T-cell (primary cell): ENCODE measurements around the gene SNX25. TPM values are rescaled to one million over a fixed set of nuclear protein-coding genes. Genes with fewer than 3 reads are reported as not detected.

Experiments
- ATAC-seq, 4 experiments: fragments of 200-7000 bp in 3 of 4; fragments of 150-1000 bp in 1 of 4; cut with Tn5 transposase; replicated peaks in 1 of 4; 1 replicate in 3 of 4; 2 replicates in 1 of 4; pipeline ENCODE4 v1.10.0; 2021; ENCODE audit warnings: moderate library complexity in 3 of 4, mild to moderate bottlenecking in 2 of 4, moderate number of reproducible peaks in 1 of 4
- CTCF ChIA-PET, 2 donors: fragments of 300-600 bp; sonication (Branson Sonifier 250); formaldehyde crosslinking; loops; one replicate each; lab custom pipeline; 2022; ENCODE audit warnings: antibody characterized with exemption in 2 of 2; lab: Charles Lee
- POLR2A ChIA-PET, 2 donors: fragments of 300-600 bp; sonication (Branson Sonifier 250); formaldehyde crosslinking; loops; one replicate each; lab custom pipeline; 2022; ENCODE audit warnings: antibody characterized with exemption in 2 of 2; lab: Charles Lee
- DNase-seq, 35 experiments: peaks; one replicate each; pipeline versions ENCODE4 v3.0.0 to v3.0.0-alpha.2; 2013 to 2023
- H3K27ac ChIP-seq: one replicate; pipeline ENCODE4 v1.5.1; 2013; ENCODE audit warnings: low read length
- H3K27me3 ChIP-seq, 2 experiments: replicated peaks in 1 of 2; 1 replicate in 1 of 2; 2 replicates in 1 of 2; pipeline versions ENCODE4 v1.6.1 to v1.7.0; 2013; ENCODE audit warnings: low read length in 1 of 2, mixed read lengths in 1 of 2; ENCODE audit not compliant: control insufficient read depth in 2 of 2, insufficient read depth in 2 of 2; ENCODE audit errors: extremely low read depth in 1 of 2
- H3K36me3 ChIP-seq, 2 donors: 1 replicate in 1 of 2; 2 replicates in 1 of 2; pipeline versions ENCODE4 v1.6.1 to v1.7.0; 2013; ENCODE audit warnings: low read length in 1 of 2; ENCODE audit not compliant: control insufficient read depth in 2 of 2, insufficient read depth in 1 of 2; ENCODE audit errors: extremely low read depth in 1 of 2
- H3K4me1 ChIP-seq, 2 experiments: 1 replicate in 1 of 2; 2 replicates in 1 of 2; pipeline versions ENCODE4 v1.6.1 to v1.7.0; 2013; ENCODE audit warnings: low read length in 2 of 2, mixed read lengths in 1 of 2; ENCODE audit not compliant: insufficient read depth in 2 of 2, control insufficient read depth in 1 of 2; ENCODE audit errors: extremely low read depth in 1 of 2
- H3K4me3 ChIP-seq, 2 donors: 1 replicate in 1 of 2; 2 replicates in 1 of 2; pipeline versions ENCODE4 v1.5.1 to v1.7.0; 2013; ENCODE audit warnings: mild to moderate bottlenecking in 2 of 2, low read length in 1 of 2, moderate library complexity in 1 of 2; ENCODE audit not compliant: control insufficient read depth in 1 of 2; ENCODE audit errors: extremely low read depth in 1 of 2
- H3K9me3 ChIP-seq: 2 replicates; pipeline ENCODE4 v1.7.0; 2013
- H3K27ac Mint-ChIP-seq, 2 donors: one replicate each; pipeline ENCODE4 v1.8.0; 2020 to 2021; ENCODE audit warnings: mild to moderate bottlenecking in 2 of 2, mixed read lengths in 2 of 2
- H3K27me3 Mint-ChIP-seq, 2 donors: one replicate each; pipeline ENCODE4 v1.8.0; 2021 to 2022; ENCODE audit warnings: mixed read lengths in 2 of 2
- H3K36me3 Mint-ChIP-seq: one replicate; pipeline ENCODE4 v1.8.0; 2021; ENCODE audit warnings: mixed read lengths
- H3K4me1 Mint-ChIP-seq, 3 donors: one replicate each; pipeline ENCODE4 v1.8.0; 2020 to 2022; ENCODE audit warnings: mixed read lengths in 3 of 3, mild to moderate bottlenecking in 1 of 3
- H3K4me3 Mint-ChIP-seq, 3 donors: one replicate each; pipeline ENCODE4 v1.8.0; 2020 to 2022; ENCODE audit warnings: mild to moderate bottlenecking in 3 of 3, mixed read lengths in 3 of 3, moderate library complexity in 3 of 3
- H3K9me3 Mint-ChIP-seq, 3 donors: one replicate each; pipeline ENCODE4 v1.8.0; 2020 to 2022; ENCODE audit warnings: mixed read lengths in 3 of 3
- WGBS: methylation state at CpG from one replicate; pipeline ENCODE4 v1.1.5; 2013; ENCODE audit warnings: missing lambda C conversion rate; ENCODE audit not compliant: insufficient coverage; 5-methylcytosine and 5-hydroxymethylcytosine counted together
- total RNA-seq, 35 experiments: library from RNA in 6 of 35; stranded (reverse) in 6 of 35; fragments of 120-200 nt in 1 of 35; gene quantifications; one replicate each; pipeline versions ENCODE4 v1.2.1 to v1.2.4 and lab custom pipeline; 2013 to 2026

Gene SNX25
- total RNA-seq, 5 donors from 2014 or later (not counting 1 experiment from before 2014, with no cell fraction given) = 14.0 to 19.3 (median 16.4) TPM

GRCh38 chr4:185394568-185395237 lies 185.3 kb downstream of the SNX25 start:
- H3K9me3 ChIP-seq = no peaks in the 10 kb centered on the region
- peaks cover 4 to 7% of the 10 kb centered on the region in 2 experiments for H3K4me1 ChIP-seq
- DNase-seq (peak in 1 of 35 experiments; percentile 30), ATAC-seq (no peak)
- CTCF ChIA-PET = interaction anchor here (0.6 to 2.7 kb wide), 7 partner anchors 30 to 653 kb away, joined by 3 to 16 read pairs (median 3); partner anchors contain the start of gene UFSP2 (in 1 of the 2)
- Mint-ChIP-seq H3K27ac (peak overlapping the region; percentile 51 to 53), H3K27me3 (no peaks in the 10 kb centered on the region), H3K4me1 (peaks cover 21 to 31% (median 26%) of the 10 kb centered on the region in 3 donors), H3K9me3 (no peaks in the 10 kb centered on the region), H3K4me3 (peak overlapping the region; percentile 90 to 95 (median 94)), H3K36me3 (peaks cover 9% of the 10 kb centered on the region)
- H3K27me3 ChIP-seq = no peaks in the 10 kb centered on the region
- peaks cover 0 to 3% of the 10 kb centered on the region in 2 donors for H3K36me3 ChIP-seq
- H3K4me3 ChIP-seq = peak overlapping the region in 1 of 2 donors; percentile 98
- POLR2A ChIA-PET = interaction anchor here (0.6 to 4.9 kb wide), 4 partner anchors 28 to 185 kb away, joined by 3 to 51 read pairs (median 4); partner anchors contain the start of genes SNX25 (in 1 of the 2) and UFSP2 (in 1 of the 2)
- 18% methylated on average over 5 of the region's 12 CpGs for WGBS
- peak overlapping the region; percentile 96 for H3K27ac ChIP-seq

- peaks cover 21 to 31% (median 26%) of the 10 kb centered on the region in 3 donors for H3K4me1 Mint-ChIP-seq
Observed at GRCh38 chr4:185395238-185395955, 186.0 kb downstream of the SNX25 start, which contains the start of gene LRP2BP. Gene LRP2BP (minus strand): TSS chr4:185395924. CDS start chr4:185378186, 17,738 bp downstream.

GRCh38 chr4:185395956-185396723 lies 186.7 kb downstream of the SNX25 start:
- POLR2A ChIA-PET = interaction anchor here (0.6 to 4.9 kb wide), 5 partner anchors 29 to 186 kb away, joined by 4 to 51 read pairs (median 6); partner anchors contain the start of genes SNX25 (in 1 of the 2) and UFSP2 (in 1 of the 2)

More at GRCh38 chr4:185395238-185395955, 186.0 kb downstream of the SNX25 start, which contains the start of gene LRP2BP:
- 0% methylated on average over 3 of the region's 12 CpGs for WGBS
- H3K36me3 Mint-ChIP-seq = peaks cover 15% of the 10 kb centered on the region
- peak within 1 kb of the TSS; percentile 94 to 96 for H3K27ac Mint-ChIP-seq
- CTCF ChIA-PET = interaction anchor here (0.5 to 2.7 kb wide), 9 partner anchors 29 to 653 kb away, joined by 3 to 16 read pairs (median 4); partner anchors contain the start of gene UFSP2 (in 1 of the 2)
- Histone ChIP-seq H3K27ac (peak within 1 kb of the TSS; percentile 96), H3K4me3 (peak within 1 kb of the TSS; percentile 87 to 98), H3K36me3 (peaks cover 0 to 8% of the 10 kb centered on the region in 2 donors), H3K27me3 (no peaks in the 10 kb centered on the region), H3K9me3 (no peaks in the 10 kb centered on the region), H3K4me1 (peaks cover 4 to 7% of the 10 kb centered on the region in 2 experiments)
- no peaks in the 10 kb centered on the region for H3K27me3 Mint-ChIP-seq
- no peak for ATAC-seq
- DNase-seq = peak in 1 of 35 experiments; percentile 56
- peak within 1 kb of the TSS; percentile 90 to 95 (median 94) for H3K4me3 Mint-ChIP-seq
- POLR2A ChIA-PET = interaction anchor here (0.5 to 4.9 kb wide), 8 partner anchors 29 to 745 kb away, joined by 3 to 51 read pairs (median 4); partner anchors contain the start of genes SNX25 (in 1 of the 2) and UFSP2 (in 1 of the 2)
- no peaks in the 10 kb centered on the region for H3K9me3 Mint-ChIP-seq

GRCh38 chr4:185396724-185397385 lies 187.5 kb downstream of the SNX25 start, which contains the start of gene ANKRD37:
Gene ANKRD37 (plus strand): TSS chr4:185396841. CDS start chr4:185396924, 83 bp downstream.
- Mint-ChIP-seq H3K27me3 (no peaks in the 10 kb centered on the region), H3K36me3 (peaks cover 25% of the 10 kb centered on the region), H3K4me3 (peak within 1 kb of the TSS; percentile 90 to 95 (median 94)), H3K4me1 (peaks cover 21 to 31% (median 26%) of the 10 kb centered on the region in 3 donors), H3K27ac (peak within 1 kb of the TSS; percentile 94 to 96), H3K9me3 (no peaks in the 10 kb centered on the region)
- H3K4me1 ChIP-seq = peaks cover 4 to 7% of the 10 kb centered on the region in 2 experiments
- no peaks in the 10 kb centered on the region for H3K9me3 ChIP-seq
- peak within 1 kb of the TSS; percentile 96 for H3K27ac ChIP-seq
- ATAC-seq (no peak), DNase-seq (peak in 2 of 35 experiments; percentile 3 to 14)
- 22% methylated on average over 33 of the region's 38 CpGs for WGBS
- POLR2A ChIA-PET = interaction anchor here (1.3 to 4.9 kb wide), 3 partner anchors 28 to 34 kb away, joined by 4 to 51 read pairs (median 6); partner anchors contain the start of gene UFSP2 (in 1 of the 2)
- H3K4me3 ChIP-seq = peak within 1 kb of the TSS; percentile 87 to 98
- H3K27me3 ChIP-seq = no peaks in the 10 kb centered on the region
- CTCF ChIA-PET = interaction anchor here (0.6 to 2.7 kb wide), 3 partner anchors 28 to 109 kb away, joined by 3 to 16 read pairs (median 4); partner anchors contain the start of gene UFSP2 (in 1 of the 2)
- peaks cover 0 to 14% of the 10 kb centered on the region in 2 donors for H3K36me3 ChIP-seq

More at GRCh38 chr4:185395956-185396723, 186.7 kb downstream of the SNX25 start:
- ATAC-seq (peak; percentile 91 to 96 (median 92)), DNase-seq (peak; percentile 88 to 98 (median 94))
- H3K9me3 ChIP-seq = no peaks in the 10 kb centered on the region
- H3K27ac Mint-ChIP-seq = peak overlapping the region; percentile 94 to 96
- peak overlapping the region; percentile 87 to 98 for H3K4me3 ChIP-seq
- peak overlapping the region; percentile 90 to 95 (median 94) for H3K4me3 Mint-ChIP-seq
- peaks cover 4 to 7% of the 10 kb centered on the region in 2 experiments for H3K4me1 ChIP-seq
- peaks cover 21 to 31% (median 26%) of the 10 kb centered on the region in 3 donors for H3K4me1 Mint-ChIP-seq
- peaks cover 0 to 14% of the 10 kb centered on the region in 2 donors for H3K36me3 ChIP-seq
- under 1% methylated on average over 98 of the region's 98 CpGs for WGBS
- peaks cover 19% of the 10 kb centered on the region for H3K36me3 Mint-ChIP-seq
- H3K9me3 Mint-ChIP-seq = no peaks in the 10 kb centered on the region
- H3K27me3 Mint-ChIP-seq = no peaks in the 10 kb centered on the region
- no peaks in the 10 kb centered on the region for H3K27me3 ChIP-seq
- CTCF ChIA-PET = interaction anchor here (0.6 to 2.7 kb wide), 3 partner anchors 29 to 109 kb away, joined by 3 to 16 read pairs (median 4); partner anchors contain the start of gene UFSP2 (in 1 of the 2)
- peak overlapping the region; percentile 96 for H3K27ac ChIP-seq

- H3K27ac Mint-ChIP-seq = no peak overlapping the region
- H3K9me3 Mint-ChIP-seq = no peaks in the 10 kb centered on the region
- no peaks in the 10 kb centered on the region for H3K27me3 ChIP-seq
- no peaks in the 10 kb centered on the region for H3K27me3 Mint-ChIP-seq
- H3K9me3 ChIP-seq = no peaks in the 10 kb centered on the region
- H3K27ac ChIP-seq = no peak overlapping the region
- WGBS = no CpG with 5 or more reads among the region's 2 CpGs
- H3K4me3 Mint-ChIP-seq = no peak overlapping the region
- DNase-seq = no peak
- ChIA-PET CTCF (interaction anchor here in 1 of 2 donors (0.7 kb wide), 1 partner anchor 1090 kb away, joined by 6 read pairs; no protein-coding TSS in a partner anchor), POLR2A (interaction anchor here in 1 of 2 donors (0.6 to 4.9 kb wide), 2 partner anchors 26 to 192 kb away, joined by 4 to 51 read pairs; partner anchors contain the start of gene UFSP2)
- peaks cover 21 to 30% (median 26%) of the 10 kb centered on the region in 3 donors for H3K4me1 Mint-ChIP-seq
- peaks cover 36% of the 10 kb centered on the region for H3K36me3 Mint-ChIP-seq
- peaks cover 4 to 7% of the 10 kb centered on the region in 2 experiments for H3K4me1 ChIP-seq
- H3K36me3 ChIP-seq = peaks cover 0 to 22% of the 10 kb centered on the region in 2 donors
- H3K4me3 ChIP-seq = no peak overlapping the region
- no peak for ATAC-seq
Observed at GRCh38 chr4:185398618-185399017, 189.2 kb downstream of the SNX25 start.
